Measurements from ENCODE around the gene FXYD4. TPM values are rescaled to one million over a fixed set of nuclear protein-coding genes. Genes with fewer than 3 reads are reported as not detected.

Gene FXYD4
- total RNA-seq, 2 experiments from 2014 or later, result not detected

- ChIA-PET POLR2A (interaction anchor here (0.5 kb wide), 1 partner anchor 12 kb away, joined by 5 read pairs; no protein-coding TSS in a partner anchor), CTCF (no interaction called here)
Observed at GRCh38 chr10:43369921-43370320, 1.5 kb upstream of the FXYD4 start.

- ChIA-PET CTCF (no interaction called here), POLR2A (no interaction called here)
Observed at GRCh38 chr10:43370671-43371215, 693 bp upstream of the FXYD4 start.

- POLR2A ChIA-PET, result no interaction called here
- CTCF ChIA-PET, result no interaction called here
Observed at GRCh38 chr10:43372765-43373361, 1.4 kb downstream of the FXYD4 start.

GRCh38 chr10:43373461-43373860, 2.0 kb downstream of the FXYD4 start:
- POLR2A ChIA-PET, result no interaction called here

DNA sequence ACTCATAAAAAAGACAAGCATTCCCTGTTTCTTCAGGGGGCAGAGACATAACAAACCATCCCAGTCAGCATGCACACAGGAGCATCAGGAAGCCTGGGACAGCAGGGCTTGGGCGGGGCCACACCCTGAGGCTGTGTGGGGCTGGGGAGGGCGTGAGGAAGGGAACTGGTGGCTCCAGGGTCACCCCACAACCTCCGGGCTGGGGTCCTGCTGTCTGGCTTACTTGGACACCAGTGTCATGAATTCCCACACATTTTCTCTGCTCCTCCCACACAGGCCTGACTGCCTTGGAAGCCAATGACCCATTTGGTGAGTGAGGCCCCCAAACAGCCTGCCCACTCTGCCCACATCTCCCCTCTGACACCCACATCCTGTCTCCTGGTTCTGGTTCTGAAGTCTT, 2.8 kb downstream of the FXYD4 start:
- ChIA-PET POLR2A (no interaction called here), CTCF (interaction anchor here (0.7 kb wide), 1 partner anchor 124 kb away, joined by 3 read pairs; no protein-coding TSS in a partner anchor)

More at GRCh38 chr10:43373461-43373860, 2.0 kb downstream of the FXYD4 start:
- CTCF ChIA-PET, result no interaction called here

DNA sequence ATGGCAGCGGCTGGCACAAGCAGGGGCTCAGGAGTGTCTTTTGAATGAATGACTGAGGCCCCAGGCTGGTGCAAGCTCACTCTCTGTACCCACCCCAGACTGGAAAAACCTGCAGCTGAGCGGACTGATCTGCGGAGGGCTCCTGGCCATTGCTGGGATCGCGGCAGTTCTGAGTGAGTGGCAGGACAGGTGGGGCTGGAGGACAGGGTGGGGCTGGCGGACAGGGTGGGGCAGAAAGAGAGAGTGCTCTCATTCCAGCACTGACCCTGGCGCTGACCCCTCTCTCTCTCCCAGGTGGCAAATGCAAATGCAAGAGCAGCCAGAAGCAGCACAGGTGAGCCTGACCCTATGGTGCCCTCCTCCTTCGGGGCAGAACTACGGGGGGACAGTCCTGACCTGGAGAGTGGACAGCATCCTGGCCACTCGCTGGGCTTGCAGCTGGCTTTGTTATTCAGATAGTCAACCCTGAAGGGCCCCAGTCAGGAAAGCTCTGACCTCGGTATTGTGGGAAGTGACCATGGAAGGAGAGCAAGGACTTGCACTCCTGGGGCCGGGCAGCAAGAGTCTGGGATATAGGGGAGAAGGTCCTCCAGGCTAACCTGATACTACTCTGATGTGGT, 4.1 kb downstream of the FXYD4 start:
- ChIA-PET POLR2A (no interaction called here), CTCF (no interaction called here)

- ChIA-PET CTCF (no interaction called here), POLR2A (no interaction called here)
Observed at GRCh38 chr10:43376046-43376635, 4.7 kb downstream of the FXYD4 start.

DNA sequence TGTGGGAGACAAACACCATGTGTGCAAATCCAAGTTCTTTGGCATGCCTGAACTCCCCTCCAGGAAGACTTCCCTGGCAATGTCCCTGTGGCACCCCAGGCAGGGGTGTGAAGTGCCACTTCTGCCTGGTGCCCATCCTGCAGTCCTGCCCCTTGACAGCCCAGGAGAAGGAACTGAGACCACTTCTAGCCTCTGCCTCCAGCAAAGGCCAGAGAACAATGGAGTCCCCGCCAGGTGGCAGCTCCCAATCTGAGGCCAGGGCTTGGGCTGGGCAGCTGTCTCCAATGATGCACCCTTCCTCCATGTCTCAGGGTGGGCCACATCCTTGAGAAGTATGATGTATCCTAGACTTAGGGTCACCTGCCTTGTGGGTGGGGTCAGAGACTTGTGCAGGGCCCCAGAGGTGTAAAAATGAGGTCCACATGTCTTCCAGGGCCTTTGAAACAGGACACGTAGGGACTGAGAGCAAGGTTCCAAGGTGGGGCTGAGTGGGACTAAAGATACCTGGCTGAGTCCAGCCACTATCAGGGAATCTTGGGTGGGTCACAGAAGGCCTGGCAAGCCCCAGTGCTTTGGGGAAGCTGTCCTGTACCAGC, 5.5 kb downstream of the FXYD4 start:
- CTCF ChIA-PET, result no interaction called here

DNA sequence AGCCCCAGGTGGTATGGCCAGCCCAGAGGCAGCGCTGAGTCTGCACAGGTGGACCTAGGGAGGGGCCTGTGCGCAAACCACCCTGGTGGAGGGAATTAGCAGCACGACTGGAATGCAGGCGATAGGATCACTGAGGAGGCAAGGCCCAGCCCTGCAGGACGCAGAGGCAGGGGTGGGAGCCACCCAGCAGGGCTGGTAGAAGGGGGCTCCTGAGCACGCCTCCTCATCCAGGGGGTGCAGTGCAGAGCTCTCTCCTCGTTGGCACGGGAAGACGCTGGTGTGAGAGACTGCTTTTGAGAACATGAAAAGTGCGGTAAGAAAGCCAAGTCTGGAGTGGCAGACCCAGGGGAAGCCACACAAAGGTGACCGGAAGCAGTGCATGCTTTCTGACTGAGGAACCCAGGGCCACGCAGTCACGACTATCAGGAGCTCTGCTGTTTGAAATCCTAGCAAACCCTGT, 6.0 kb downstream of the FXYD4 start:
- CTCF ChIA-PET, result interaction anchor here (1.0 kb wide), 1 partner anchor 26 kb away, joined by 3 read pairs; no protein-coding TSS in a partner anchor
- POLR2A ChIA-PET, result interaction anchor here (1.4 kb wide), 1 partner anchor 10 kb away, joined by 5 read pairs; no protein-coding TSS in a partner anchor

More for the DNA sequence above, 5.5 kb downstream of the FXYD4 start:
- POLR2A ChIA-PET, result interaction anchor here (1.4 kb wide), 1 partner anchor 10 kb away, joined by 5 read pairs; no protein-coding TSS in a partner anchor

GRCh38 chr10:43380610-43381222, 9.3 kb downstream of the FXYD4 start:
- POLR2A ChIA-PET, result interaction anchor here (0.6 to 0.7 kb wide), 4 partner anchors 31 to 159 kb away, joined by 4 to 9 read pairs (median 8); no protein-coding TSS in a partner anchor
- CTCF ChIA-PET, result interaction anchor here (0.6 kb wide), 1 partner anchor 73 kb away, joined by 3 read pairs; no protein-coding TSS in a partner anchor

DNA sequence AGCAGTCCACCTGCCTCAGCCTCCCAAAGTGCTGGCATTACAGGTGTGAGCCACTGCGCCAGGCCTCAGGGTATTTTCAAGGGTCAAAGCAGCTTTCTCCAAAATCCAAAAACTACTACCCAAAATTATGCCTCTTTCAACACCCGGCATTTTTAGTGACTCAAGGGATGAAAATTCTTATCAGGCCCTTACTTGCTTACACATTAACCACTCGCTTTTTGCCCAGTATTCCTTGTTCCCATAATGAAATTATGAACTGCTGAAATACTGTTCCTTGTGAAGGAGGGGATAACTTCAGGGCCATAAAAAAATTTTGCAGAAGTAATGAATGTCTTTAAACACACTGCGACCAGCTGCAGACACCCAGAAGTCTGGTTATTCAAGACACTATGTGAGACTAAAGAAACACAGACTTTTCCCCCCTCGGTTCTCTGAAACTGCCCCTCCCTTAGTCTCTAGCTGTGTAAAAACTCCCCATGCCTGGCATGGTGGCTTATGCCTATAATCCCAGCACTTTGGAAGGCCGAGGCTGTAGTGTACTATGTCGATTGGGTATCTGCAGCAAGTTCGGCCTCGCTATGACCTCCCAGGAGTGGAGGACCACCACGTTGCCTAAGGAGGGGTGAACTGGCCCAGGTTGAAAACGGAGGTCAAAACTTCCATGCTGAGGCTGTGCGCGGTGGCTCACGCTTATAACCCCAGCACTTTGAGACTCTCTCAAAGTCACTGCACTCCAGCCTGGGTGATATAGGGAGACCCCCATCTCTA, 12.0 kb downstream of the FXYD4 start:
- CTCF ChIA-PET, result interaction anchor here (2.1 kb wide), 1 partner anchor 17 kb away, joined by 5 read pairs; no protein-coding TSS in a partner anchor
- POLR2A ChIA-PET, result interaction anchor here (0.5 to 1.2 kb wide), 2 partner anchors 17 to 243 kb away, joined by 3 to 4 read pairs; no protein-coding TSS in a partner anchor

GRCh38 chr10:43384252-43385221, 13.1 kb downstream of the FXYD4 start:
- ChIA-PET CTCF (no interaction called here), POLR2A (interaction anchor here (0.9 kb wide), 1 partner anchor 12 kb away, joined by 4 read pairs; no protein-coding TSS in a partner anchor)

DNA sequence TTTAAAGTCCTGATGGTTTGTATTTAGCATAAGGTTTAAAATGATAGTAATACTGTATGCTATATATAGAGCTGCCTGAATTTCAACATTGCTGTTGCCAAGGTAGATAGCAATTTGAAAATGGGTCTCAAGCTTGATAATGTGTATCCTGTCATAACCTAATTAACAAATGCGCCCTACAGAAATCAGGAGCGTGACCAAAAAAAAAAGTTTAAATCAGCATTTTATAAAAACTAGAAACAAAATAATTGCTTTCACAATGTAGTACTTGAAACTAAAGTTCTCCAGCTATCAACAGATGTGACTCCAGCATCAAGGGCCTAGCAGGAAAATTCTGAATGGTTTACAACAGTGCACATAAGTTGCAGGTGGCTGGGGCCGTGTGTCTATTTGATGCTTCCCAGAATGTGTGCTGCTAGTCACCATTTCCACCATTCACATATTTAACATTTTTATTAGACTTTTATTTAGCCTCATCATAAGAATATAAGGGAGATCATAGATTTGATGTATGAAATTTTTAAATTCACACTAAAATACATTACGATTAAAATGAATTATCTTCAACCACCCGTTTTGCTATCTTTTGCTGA, 14.1 kb downstream of the FXYD4 start:
- CTCF ChIA-PET, result no interaction called here
- POLR2A ChIA-PET, result no interaction called here

DNA sequence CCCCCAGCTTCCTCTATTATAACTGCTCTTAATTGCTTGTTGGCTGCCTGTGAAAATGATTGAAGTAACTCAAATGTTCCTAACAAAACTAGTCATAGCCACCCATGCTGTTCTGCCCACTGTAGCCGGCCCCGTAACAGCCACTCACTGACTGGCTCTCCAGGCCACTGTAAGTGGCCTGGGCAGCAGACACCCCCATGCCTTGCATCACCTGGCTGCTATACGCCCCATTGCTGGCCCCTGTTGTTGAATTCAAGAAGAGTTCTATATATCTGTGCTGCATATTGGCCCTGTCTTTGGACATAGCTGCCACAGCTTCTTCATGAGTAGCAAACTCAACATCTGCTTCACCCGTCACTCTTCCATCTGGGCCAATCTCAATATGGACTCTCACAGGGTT, 15.1 kb downstream of the FXYD4 start:
- ChIA-PET CTCF (interaction anchor here (0.8 kb wide), 1 partner anchor 39 kb away, joined by 3 read pairs; no protein-coding TSS in a partner anchor), POLR2A (interaction anchor here (2.0 kb wide), 1 partner anchor 9 kb away, joined by 5 read pairs; no protein-coding TSS in a partner anchor)

DNA sequence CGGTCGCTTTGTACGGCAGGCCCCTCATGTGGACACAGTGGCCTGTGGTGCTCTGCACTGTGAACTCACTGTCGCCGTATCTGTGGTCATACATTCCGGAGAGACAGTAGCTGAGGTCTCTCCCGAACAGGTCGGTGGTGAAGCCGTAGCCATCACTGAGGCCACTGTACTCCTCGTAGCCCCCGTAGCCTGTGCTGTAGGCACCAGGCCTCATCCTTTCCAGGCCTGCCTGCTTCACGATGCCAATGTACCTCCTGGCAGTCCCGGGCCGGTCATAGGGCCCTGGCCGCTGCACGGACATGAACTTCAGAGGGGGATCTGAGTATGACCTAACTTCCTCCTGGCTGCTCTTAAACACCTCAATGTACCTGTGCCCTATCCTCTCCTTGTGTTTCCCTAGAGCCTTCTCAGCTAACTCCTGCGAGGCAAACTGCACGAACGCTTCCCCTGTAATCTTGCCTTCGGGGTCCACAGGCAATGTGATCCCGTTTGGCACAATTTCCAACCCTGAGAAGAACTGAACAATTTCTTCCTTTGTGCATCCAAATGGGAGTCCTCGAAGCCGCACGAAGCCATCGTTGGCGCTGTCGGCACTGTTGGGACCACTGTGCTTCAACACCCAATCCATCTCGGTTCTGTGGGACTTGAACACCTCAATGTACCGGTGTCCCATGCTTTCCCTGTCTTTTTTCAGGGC, 15.7 kb downstream of the FXYD4 start:
- ChIA-PET CTCF (interaction anchor here (0.8 kb wide), 1 partner anchor 39 kb away, joined by 3 read pairs; no protein-coding TSS in a partner anchor), POLR2A (interaction anchor here (0.6 to 2.0 kb wide), 2 partner anchors 9 to 73 kb away, joined by 3 to 5 read pairs; no protein-coding TSS in a partner anchor)

DNA sequence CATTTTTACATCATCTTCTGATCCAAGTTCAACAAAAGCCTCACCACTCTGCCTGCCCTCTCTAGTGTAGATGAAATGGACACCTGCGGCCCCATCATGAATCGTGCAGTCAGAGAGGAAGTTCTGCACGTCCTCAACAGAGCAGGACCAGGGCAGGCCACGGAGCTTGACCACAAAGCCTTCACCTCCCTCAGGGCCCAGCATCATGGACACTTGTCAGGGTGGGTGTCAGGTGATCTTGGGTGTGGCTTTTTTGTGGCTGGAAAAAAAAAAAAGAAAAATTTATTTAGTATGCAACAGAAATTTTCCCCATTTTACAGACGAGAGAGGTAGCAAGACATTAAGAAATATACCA, 16.2 kb downstream of the FXYD4 start:
- ChIA-PET POLR2A (interaction anchor here (0.6 to 2.0 kb wide), 4 partner anchors 8 to 94 kb away, joined by 3 to 5 read pairs (median 4); no protein-coding TSS in a partner anchor), CTCF (no interaction called here)
